Measurements from ENCODE around the gene MRPS30.
"Not testable (repeated sequence)": the region's sequence is repeated elsewhere in the genome, so short reads cannot be mapped to it uniquely, and the experiment has no call there.

Gene MRPS30

DNA sequence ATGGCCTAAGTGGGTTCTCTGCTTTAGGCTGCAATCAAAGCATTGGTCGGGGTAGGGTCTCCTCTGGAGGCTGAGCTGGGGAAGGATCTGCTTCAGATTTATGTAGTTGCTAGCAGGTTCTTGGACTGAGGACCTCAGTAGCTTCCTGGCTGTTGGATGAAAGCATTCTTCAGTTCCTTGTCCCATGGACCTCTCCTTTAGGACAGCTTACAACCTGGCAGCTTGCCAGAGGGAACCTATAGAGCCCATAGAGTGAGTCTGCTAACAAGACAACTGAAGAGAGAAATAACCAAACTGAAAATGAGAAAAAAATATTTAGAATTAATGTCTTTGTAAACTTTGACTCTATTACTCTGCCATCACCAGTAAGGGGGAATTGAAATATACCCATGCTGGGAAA lies 12.4 kb downstream of the MRPS30 start:
- no peak overlapping the region for H2AFZ ChIP-seq (ENCODE audit: low read length)
- peaks cover 18% of the 10 kb centered on the region; the same call in 1 of the 2 replicates for H3K36me3 ChIP-seq (ENCODE audit: insufficient read depth, low read length)
- no peak for TF ChIP-seq EZH2phosphoT487 (IDR thresholded peaks at IDR 0.05; ENCODE audit: borderline replicate concordance)
- TF ChIP-seq, protein P1, sequence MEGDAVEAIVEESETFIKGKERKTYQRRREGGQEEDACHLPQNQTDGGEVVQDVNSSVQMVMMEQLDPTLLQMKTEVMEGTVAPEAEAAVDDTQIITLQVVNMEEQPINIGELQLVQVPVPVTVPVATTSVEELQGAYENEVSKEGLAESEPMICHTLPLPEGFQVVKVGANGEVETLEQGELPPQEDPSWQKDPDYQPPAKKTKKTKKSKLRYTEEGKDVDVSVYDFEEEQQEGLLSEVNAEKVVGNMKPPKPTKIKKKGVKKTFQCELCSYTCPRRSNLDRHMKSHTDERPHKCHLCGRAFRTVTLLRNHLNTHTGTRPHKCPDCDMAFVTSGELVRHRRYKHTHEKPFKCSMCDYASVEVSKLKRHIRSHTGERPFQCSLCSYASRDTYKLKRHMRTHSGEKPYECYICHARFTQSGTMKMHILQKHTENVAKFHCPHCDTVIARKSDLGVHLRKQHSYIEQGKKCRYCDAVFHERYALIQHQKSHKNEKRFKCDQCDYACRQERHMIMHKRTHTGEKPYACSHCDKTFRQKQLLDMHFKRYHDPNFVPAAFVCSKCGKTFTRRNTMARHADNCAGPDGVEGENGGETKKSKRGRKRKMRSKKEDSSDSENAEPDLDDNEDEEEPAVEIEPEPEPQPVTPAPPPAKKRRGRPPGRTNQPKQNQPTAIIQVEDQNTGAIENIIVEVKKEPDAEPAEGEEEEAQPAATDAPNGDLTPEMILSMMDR (conservative IDR thresholded peaks at IDR 0.05; ENCODE audit: low read length), result no peak

DNA sequence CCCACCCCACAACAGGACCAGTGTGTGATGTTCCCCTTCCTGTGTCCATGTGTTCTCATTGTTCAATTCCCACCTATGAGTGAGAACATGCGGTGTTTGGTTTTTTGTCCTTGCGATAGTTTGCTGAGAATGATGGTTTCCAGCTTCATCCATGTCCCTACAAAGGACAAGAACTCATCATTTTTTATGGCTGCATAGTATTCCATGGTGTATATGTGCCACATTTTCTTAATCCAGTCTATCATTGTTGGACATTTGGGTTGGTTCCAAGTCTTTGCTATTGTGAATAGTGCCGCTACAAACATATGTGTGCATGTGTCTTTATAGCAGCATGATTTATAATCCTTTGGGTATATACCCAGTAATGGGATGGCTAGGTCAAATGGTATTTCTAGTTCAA lies 15.9 kb downstream of the MRPS30 start:
- H3F3A ChIP-seq (ENCODE audit: low read depth); H3K36me3 ChIP-seq (ENCODE audit: insufficient read depth, low read length); H4K20me1 ChIP-seq (ENCODE audit: insufficient read depth, low read length, poor library complexity, severe bottlenecking); H3K9ac ChIP-seq (ENCODE audit: low read depth, low read length, poor library complexity, severe bottlenecking); H3K4me3 ChIP-seq (ENCODE audit: low read length, poor library complexity, severe bottlenecking); H3K9me2 ChIP-seq (replicated peaks; ENCODE audit: low read depth, low read length); H3K4me1 ChIP-seq (ENCODE audit: insufficient read depth, low read length, poor library complexity, severe bottlenecking); H3K4me2 ChIP-seq (ENCODE audit: low read depth, low read length, poor library complexity, severe bottlenecking); H3K9me3 ChIP-seq (ENCODE audit: insufficient read depth, low read depth, low read length); H2AFZ ChIP-seq (ENCODE audit: low read length); H3K27me3 ChIP-seq (ENCODE audit: insufficient read depth, low read length, poor library complexity, severe bottlenecking); H3K79me2 ChIP-seq (ENCODE audit: insufficient read depth, low read length): not testable (repeated sequence)

More for the DNA sequence above, 12.4 kb downstream of the MRPS30 start:
- no peak overlapping the region for H3K9ac ChIP-seq (ENCODE audit: low read depth, low read length, poor library complexity, severe bottlenecking)
- no peaks in the 10 kb centered on the region for H3K9me3 ChIP-seq (ENCODE audit: insufficient read depth, low read depth, low read length)
- no peaks in the 10 kb centered on the region for H3F3A ChIP-seq (ENCODE audit: low read depth)
- no peaks in the 10 kb centered on the region for H3K4me1 ChIP-seq (ENCODE audit: insufficient read depth, low read length, poor library complexity, severe bottlenecking)
- H3K27me3 ChIP-seq (ENCODE audit: insufficient read depth, low read length, poor library complexity, severe bottlenecking), result no peaks in the 10 kb centered on the region
- H3K79me2 ChIP-seq (ENCODE audit: insufficient read depth, low read length), result no peaks in the 10 kb centered on the region
- H3K4me3 ChIP-seq (ENCODE audit: low read length, poor library complexity, severe bottlenecking), result no peak overlapping the region
- peaks cover 8% of the 10 kb centered on the region for H4K20me1 ChIP-seq (ENCODE audit: insufficient read depth, low read length, poor library complexity, severe bottlenecking)
- H3K4me2 ChIP-seq (ENCODE audit: low read depth, low read length, poor library complexity, severe bottlenecking), result no peak overlapping the region
- H3K9me2 ChIP-seq (replicated peaks; ENCODE audit: low read depth, low read length), result no peaks in the 10 kb centered on the region

DNA sequence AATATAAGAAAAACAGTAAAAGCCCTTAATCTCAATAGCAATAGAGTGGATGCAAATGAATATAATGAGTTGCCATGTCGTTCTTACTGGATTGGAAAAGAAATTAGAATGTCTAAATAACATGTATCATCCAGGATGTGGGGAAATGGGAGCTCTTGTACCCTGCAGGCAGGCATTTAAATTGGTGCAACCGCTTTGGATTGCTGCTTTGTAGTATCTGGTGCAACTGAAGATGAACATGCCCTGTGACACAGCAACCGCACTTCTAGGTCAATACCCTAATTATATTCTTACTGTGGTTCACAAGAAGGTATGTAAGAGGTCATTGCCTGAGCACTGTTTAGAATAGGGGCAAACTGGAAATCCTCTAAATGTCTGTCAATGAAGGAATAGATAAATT lies 18.9 kb downstream of the MRPS30 start:
- H3K4me1 ChIP-seq (ENCODE audit: insufficient read depth, low read length, poor library complexity, severe bottlenecking), result no peaks in the 10 kb centered on the region
- H3K9me2 ChIP-seq (replicated peaks; ENCODE audit: low read depth, low read length), result no peaks in the 10 kb centered on the region
- H3K4me3 ChIP-seq (ENCODE audit: low read length, poor library complexity, severe bottlenecking), result no peak overlapping the region
- no peaks in the 10 kb centered on the region for H4K20me1 ChIP-seq (ENCODE audit: insufficient read depth, low read length, poor library complexity, severe bottlenecking)
- TF ChIP-seq EZH2phosphoT487 (IDR thresholded peaks at IDR 0.05; ENCODE audit: borderline replicate concordance), result no peak
- TF ChIP-seq, protein P1 (conservative IDR thresholded peaks at IDR 0.05; ENCODE audit: low read length), result no peak
- no peaks in the 10 kb centered on the region for H3K36me3 ChIP-seq (ENCODE audit: insufficient read depth, low read length)
- no peak overlapping the region for H3K4me2 ChIP-seq (ENCODE audit: low read depth, low read length, poor library complexity, severe bottlenecking)
- no peak overlapping the region for H3K9ac ChIP-seq (ENCODE audit: low read depth, low read length, poor library complexity, severe bottlenecking)
- no peaks in the 10 kb centered on the region for H3K27me3 ChIP-seq (ENCODE audit: insufficient read depth, low read length, poor library complexity, severe bottlenecking)
- no peak overlapping the region for H2AFZ ChIP-seq (ENCODE audit: low read length)
- H3K9me3 ChIP-seq (ENCODE audit: insufficient read depth, low read depth, low read length), result no peaks in the 10 kb centered on the region
- no peaks in the 10 kb centered on the region for H3F3A ChIP-seq (ENCODE audit: low read depth)
- H3K79me2 ChIP-seq (ENCODE audit: insufficient read depth, low read length), result no peaks in the 10 kb centered on the region

DNA sequence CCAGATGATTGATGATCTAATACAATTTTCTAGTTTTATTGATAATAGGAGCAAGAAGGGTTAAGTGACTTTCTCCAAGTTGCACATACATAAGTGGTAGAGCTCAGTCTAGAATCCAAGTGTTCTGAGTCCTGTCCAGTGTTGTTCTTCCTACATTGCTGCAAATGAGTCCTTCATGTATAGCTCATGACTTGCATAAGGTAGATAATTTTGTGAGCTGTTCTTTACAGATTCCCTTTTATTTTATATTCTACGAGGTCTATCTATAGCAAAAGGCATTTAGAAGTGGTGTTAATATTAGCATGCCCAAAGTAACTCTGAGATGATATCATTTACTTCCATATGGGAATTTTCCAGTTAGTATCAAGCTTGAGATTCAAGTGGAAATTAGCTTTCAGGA lies 20.0 kb downstream of the MRPS30 start:
- Histone ChIP-seq H3K79me2 (ENCODE audit: insufficient read depth, low read length) (no peaks in the 10 kb centered on the region), H2AFZ (ENCODE audit: low read length) (no peak overlapping the region), H3K27me3 (ENCODE audit: insufficient read depth, low read length, poor library complexity, severe bottlenecking) (no peaks in the 10 kb centered on the region), H3K9me2 (replicated peaks; ENCODE audit: low read depth, low read length) (no peaks in the 10 kb centered on the region), H3K4me3 (ENCODE audit: low read length, poor library complexity, severe bottlenecking) (no peak overlapping the region), H3K9me3 (ENCODE audit: insufficient read depth, low read depth, low read length) (no peaks in the 10 kb centered on the region), H3F3A (ENCODE audit: low read depth) (no peaks in the 10 kb centered on the region), H3K9ac (ENCODE audit: low read depth, low read length, poor library complexity, severe bottlenecking) (no peak overlapping the region), H3K4me2 (ENCODE audit: low read depth, low read length, poor library complexity, severe bottlenecking) (no peak overlapping the region), H3K4me1 (ENCODE audit: insufficient read depth, low read length, poor library complexity, severe bottlenecking) (no peaks in the 10 kb centered on the region), H4K20me1 (ENCODE audit: insufficient read depth, low read length, poor library complexity, severe bottlenecking) (no peaks in the 10 kb centered on the region), H3K36me3 (ENCODE audit: insufficient read depth, low read length) (no peaks in the 10 kb centered on the region)
- TF ChIP-seq, protein P1 (conservative IDR thresholded peaks at IDR 0.05; ENCODE audit: low read length), result no peak

All from Loucy (cell line).